Measurements from ENCODE around the gene TOR1B. TPM values are rescaled to one million over a fixed set of nuclear protein-coding genes. Genes with fewer than 3 reads are reported as not detected.

TOR1B gene
- polyA plus RNA-seq, 4 donors: 7.0 to 22.9 (median 16.9) TPM

DNA sequence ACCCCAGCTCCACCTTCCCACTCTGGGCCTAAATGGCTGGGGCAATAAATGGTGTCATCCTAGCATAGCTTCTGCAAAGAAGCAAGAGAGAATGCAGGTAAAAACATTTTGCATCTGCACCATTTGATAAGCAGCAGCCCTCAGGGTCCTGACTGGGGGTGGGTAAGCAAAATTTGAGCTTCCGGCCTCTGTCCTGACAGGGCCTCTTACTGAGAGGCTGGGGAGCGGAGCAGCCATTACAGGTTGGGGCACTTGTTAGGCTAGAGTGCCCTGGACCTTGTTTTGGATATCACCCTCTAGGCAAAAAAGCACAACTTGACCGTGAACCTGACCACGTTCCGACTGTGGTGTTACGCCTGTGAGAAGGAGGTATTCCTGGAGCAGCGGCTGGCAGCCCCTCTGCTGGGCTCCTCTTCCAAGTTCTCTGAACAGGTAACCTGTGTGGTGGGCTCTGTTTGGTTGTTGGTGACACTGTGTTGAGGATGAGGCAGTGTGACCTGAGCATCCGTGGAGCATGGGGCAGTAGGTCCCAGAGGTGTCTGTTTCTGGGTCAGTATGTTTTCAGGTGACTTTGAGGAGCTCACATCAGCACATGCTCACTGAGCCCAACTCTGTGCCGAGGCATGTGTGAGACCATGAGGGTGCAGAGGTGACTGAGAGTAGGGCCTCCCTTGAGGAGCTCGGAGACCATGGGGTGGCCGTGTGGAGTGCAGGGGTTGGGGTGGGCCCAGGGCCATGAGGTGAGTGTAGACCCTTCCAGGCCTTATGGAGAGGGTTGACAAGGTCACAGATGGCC lies 55.4 kb downstream of the TOR1B start:
- Histone ChIP-seq H3K9me3 (ENCODE audit: control insufficient read depth in 2 of 2, insufficient read depth in 1 of 2, low read depth in 1 of 2, low read length in 1 of 2) (no peaks in the 10 kb centered on the region), H3K4me3 (ENCODE audit: low read depth in 1 of 3, low read length in 3 of 3) (no peak overlapping the region), H3K27ac (ENCODE audit: low read depth in 1 of 3, low read length in 2 of 3) (no peak overlapping the region), H3K4me1 (ENCODE audit: control insufficient read depth in 3 of 3, insufficient read depth in 2 of 3, low read depth in 1 of 3, low read length in 2 of 3) (no peaks in the 10 kb centered on the region), H3K36me3 (ENCODE audit: control insufficient read depth in 3 of 3, insufficient read depth in 2 of 3, low read depth in 1 of 3, low read length in 3 of 3) (peaks cover 9 to 70% (median 12%) of the 10 kb centered on the region in 3 donors), H3K27me3 (ENCODE audit: control insufficient read depth in 3 of 3, insufficient read depth in 3 of 3, low read length in 3 of 3) (no peaks in the 10 kb centered on the region)
- 87 to 91% (median 90%) methylated on average over 11 of the region's 11 CpGs for WGBS, 3 donors
- FAIRE-seq (no peak), DNase-seq (no peak)

Other genes starting within 250 kb of the TOR1B start
- under 1 TPM in 2 of 4 donors, not detected in 2; 0.09 to 0.27 TPM for gene C9orf50, start 182.1 kb upstream of the TOR1B start, polyA plus RNA-seq
- gene NTMT1, start 177.0 kb upstream of the TOR1B start, polyA plus RNA-seq: 10 to 100 TPM; 42.5 to 64.3 (median 45.5) TPM
- gene ASB6, start 161.0 kb upstream of the TOR1B start, polyA plus RNA-seq: 10 to 100 TPM; 11.9 to 14.9 (median 13.8) TPM
- 1 to 10 TPM in 2 of 4 donors, not detected in 2; 1.2 to 1.8 TPM for gene PRRX2, start 137.5 kb upstream of the TOR1B start, polyA plus RNA-seq
- 1 to 10 TPM in 3 of 4 donors, not detected in 1; 1.6 to 8.4 (median 6.1) TPM for gene PTGES, start 50.1 kb upstream of the TOR1B start, polyA plus RNA-seq
- gene TOR1A, start 21.0 kb downstream of the TOR1B start, polyA plus RNA-seq: 10 to 100 TPM; 16.3 to 31.2 (median 23.1) TPM
- gene C9orf78, start 32.1 kb downstream of the TOR1B start, polyA plus RNA-seq: 10 to 100 TPM; 50.6 to 62.6 (median 59.4) TPM
- gene USP20, start 32.3 kb downstream of the TOR1B start, polyA plus RNA-seq: 10 to 100 TPM; 16.0 to 47.0 (median 20.4) TPM
- gene FNBP1, start 240.0 kb downstream of the TOR1B start, polyA plus RNA-seq: 10 to 100 TPM in 2 of 4 donors, 1 to 10 TPM in 2; 1.3 to 16.5 (median 9.0) TPM